ENCODE data around the gene NPPC.
"Not testable (repeated sequence)": the region's sequence is repeated elsewhere in the genome, so short reads cannot be mapped to it uniquely, and the experiment has no call there.

NPPC gene

GRCh38 chr2:231919341-231920035 lies 6.7 kb downstream of the NPPC start:
- no peak for DNase-seq

DNA sequence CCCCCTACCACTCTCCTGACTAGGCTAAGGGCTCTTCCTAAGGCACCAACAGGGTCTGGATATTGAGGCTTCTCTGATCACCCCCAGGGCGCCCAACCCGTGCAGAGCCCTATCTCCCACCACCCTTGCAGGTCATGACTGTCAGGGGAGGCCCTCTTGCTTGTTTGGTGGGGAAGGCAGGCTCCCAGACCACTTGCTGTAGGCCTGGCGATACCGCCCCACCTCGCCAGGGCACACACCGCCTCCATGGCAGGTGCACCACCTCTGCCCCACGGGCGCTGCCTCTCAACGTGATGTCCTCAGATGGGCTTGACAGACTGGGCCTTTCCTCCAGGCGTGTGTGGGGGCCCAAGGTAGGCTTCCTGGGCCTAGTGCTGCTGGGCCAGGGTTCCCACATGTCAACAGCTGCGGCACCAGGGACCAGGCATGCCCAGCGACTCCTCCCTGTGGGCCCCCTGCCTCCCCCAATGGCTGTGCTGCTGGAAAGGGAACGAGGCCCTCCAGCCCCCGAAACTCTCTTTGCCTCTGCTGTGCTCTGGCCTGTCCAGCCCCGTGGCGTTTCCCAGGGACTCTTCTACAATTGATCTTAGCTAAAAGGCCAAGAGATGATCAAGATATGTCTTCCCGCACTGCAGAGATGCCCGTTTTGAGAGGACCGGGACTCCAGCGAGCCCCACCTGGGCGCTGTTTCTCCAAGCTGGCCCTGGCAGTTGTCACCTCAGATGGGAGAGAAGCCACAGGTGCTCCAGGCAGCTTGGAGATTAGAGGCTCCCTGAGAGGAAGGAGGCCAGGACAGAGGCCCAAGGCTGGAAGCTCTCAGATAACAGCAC lies 7.5 kb downstream of the NPPC start:
- no peak for DNase-seq

DNA sequence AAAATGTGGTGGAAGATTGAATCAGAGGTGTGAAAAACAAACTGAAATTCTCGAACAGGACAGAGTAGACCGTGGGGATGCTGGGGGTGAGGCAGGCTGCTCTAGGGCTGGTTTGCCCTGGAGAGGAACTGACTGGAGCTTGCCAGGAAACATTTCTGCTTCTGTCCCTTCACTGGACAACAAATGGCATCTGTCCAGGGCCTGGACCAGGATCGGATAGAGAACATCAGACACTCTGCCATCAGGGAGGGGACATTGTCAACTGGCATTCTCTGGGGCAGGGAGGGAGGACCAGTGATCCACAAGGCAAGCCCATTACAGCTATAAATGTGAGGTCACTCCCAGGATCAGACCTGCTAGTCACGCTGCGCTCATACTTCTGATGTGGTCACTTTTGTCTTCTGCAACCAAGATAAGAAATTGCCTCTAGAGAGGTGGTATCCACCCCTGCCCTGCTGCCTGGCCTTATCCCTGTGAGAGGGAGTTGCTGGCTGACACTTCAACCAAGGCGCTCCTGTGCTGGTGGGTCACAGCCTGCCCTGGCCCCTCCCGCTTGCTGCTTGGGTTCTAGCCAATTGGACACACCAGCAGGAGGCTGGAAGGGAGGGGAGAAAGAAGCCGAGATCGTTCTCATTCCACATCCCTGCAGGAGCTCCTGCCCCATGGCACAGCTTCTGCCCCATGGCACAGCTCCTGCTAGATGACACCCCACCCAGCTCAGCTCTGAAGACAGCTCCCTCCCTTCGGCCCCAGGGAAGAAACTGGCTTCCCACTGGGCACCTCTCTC lies 8.7 kb downstream of the NPPC start:
- no peak for DNase-seq

DNA sequence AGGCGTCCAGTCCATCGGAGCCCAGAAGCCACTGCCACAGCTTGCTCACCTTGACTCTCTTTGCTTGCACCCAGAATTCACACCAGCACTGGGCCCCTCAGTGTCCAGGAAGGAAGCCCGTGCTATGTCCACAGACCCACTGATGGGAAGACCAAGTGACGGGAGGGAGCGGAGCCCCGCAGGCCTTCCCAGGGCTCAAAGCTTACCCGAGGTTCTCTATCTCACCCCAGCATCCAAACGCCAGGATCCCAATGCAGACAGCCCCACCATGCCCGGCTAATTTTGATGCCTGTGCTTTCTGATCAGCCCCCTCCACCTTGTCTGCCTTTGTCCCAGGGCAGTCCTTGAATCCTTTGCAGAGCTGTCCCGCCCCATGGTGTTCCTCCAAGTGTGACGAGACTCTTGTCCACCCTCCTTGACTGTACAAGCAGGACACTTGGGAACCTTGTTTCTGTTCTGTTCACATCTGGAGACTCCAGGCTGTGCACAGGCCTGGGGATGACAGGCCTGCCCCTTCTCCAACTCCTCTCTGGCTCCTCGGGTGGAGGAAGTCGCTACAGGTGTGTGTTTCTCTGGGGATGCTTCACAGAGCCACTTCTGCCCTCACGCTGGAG lies 12.0 kb downstream of the NPPC start:
- DNase-seq: no peak

- DNase-seq: no peak
These were observed 14.8 kb downstream of the NPPC start for GRCh38 chr2:231911381-231911780.

DNA sequence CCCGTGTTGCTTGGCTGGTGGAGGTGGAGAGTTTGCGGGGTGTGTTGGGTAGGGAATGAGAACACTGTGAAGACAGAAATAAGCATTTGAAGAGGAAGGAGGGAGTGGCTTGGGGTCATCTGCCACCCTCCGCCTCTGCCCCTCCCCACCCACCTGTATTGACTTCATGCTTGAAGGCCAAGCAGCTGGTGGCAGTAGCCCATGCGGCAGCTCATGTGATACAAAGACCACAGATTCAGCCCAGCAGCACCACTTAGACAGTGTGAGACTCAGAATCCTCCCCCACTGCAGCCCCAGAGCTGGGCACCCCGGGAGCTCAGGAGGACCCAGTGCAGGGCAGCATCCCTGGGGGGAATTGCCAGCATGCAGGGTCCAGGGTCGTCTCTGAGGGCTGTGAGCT lies 15.4 kb downstream of the NPPC start:
- no peak for DNase-seq

DNA sequence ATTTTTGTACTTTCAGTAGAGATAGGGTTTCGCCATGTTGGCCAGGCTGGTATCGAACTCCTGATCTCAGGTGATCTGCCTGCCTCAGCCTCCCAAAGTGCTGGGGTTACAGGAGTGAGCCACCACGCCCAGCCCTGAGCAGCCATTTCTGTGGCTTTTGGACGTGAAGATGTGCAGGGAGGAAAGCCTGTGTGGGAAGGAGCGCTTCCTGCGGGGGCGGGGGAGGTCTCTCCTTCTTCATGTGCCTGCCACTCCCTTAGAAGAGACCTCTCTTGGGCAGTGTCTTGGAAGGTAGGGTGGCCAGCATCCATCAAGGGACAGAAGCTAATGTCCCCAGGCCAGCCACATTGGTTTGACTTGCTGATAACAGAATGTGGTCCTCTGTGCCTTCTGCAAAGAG lies 16.0 kb downstream of the NPPC start:
- DNase-seq: not testable (repeated sequence)

DNA sequence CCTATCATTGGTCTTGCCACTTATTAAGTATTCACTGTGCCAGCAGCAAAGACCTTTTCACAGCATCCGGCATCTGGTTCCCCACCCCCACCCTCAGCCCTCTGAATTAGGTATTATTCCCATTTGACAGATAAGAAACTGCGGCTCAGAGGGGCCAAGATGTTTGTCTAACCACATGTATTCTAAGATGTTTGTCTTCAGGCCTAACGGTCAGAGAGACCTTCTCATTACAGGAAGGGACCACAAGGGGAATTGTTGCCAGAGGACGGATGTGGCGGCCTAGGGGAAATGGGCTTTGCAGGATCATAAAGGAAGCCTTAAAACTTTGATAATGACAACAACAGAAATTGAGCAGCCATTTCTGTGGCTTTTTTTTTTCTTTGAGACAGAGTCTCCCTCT lies 16.6 kb downstream of the NPPC start:
- DNase-seq: no peak

DNA sequence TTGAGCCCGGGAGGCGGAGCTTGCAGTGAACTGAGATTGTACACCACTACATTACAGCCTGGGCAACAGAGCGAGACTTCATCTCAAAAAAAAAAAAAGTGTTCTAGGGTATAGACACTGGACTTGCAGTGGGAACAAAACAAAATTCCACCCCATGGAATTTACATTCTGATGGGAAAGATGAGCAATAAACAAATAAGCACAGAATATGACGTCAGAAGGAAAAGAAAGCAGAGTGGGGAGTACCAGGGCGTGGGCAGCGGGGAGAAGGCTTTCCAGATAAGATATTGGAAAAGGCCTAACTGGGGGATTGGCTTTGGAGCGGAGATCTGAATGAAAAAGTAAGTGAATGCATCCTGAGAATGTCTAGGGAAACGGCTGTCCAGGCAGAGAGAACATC lies 17.6 kb downstream of the NPPC start:
- no peak for DNase-seq

DNA sequence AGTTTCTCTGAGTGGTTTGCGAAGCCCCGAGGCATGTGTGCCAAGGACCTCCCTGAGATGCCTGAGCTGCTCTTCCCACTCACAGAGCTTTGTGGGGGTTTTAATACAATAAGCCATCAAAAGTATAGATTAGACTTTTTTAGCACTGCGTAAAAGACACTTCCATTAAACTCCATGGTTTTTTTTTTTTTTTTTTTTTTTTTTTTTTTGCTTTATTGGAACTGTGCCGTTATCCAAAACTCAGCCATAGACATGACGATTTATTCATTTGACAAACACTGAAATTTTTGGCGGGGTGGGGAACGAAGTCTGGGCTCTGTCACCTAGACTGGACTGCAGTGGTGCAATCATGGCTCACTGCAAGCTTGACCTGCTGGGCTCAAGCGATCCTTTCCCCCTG lies 18.4 kb downstream of the NPPC start:
- DNase-seq: no peak

DNA sequence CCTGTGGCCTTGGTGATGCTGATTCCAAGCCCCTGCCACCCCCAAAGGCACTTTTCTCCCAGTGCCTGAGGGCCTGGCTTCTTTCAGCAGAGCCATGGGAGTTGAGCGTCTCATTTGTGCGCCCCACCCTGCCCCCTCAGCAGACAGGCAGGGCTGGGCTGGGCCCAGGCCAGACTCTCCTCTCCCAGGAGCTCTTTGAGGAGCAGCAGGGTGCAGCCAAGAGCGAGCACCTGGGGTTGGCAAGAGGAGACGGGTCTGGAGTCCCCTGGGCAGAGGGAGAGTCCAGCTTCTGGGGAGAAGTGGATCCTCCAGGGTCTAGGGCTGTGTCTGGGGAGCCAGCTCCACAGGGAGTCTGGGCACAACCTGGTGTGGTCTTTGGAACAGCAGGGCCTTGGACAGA lies 21.2 kb downstream of the NPPC start:
- DNase-seq: no peak

- DNase-seq: no peak
These were observed 22.0 kb downstream of the NPPC start for GRCh38 chr2:231904161-231904611.

DNA sequence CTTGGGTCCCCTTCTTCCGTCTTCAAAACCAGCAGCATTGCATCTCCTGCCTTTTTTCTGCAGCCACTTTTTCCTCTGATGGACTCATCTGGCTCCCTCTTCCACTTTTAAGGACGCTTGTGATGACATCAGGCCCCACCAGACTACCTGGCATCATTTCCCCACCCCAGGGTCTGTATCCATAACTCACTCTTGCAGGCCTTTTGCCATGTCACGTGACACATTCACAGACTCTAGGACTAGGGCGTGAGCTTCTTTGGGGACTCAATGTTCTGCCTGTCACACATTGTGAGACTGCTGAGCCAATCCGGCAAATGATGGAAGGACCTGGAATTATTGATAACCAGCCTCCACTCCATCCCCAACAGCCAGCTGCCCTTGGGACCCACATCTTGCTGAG lies 23.6 kb downstream of the NPPC start:
- no peak for DNase-seq

GRCh38 chr2:231900972-231901371 lies 25.2 kb downstream of the NPPC start:
- no peak for DNase-seq

- DNase-seq: no peak
These were observed 25.7 kb downstream of the NPPC start for GRCh38 chr2:231900486-231900942.

DNA sequence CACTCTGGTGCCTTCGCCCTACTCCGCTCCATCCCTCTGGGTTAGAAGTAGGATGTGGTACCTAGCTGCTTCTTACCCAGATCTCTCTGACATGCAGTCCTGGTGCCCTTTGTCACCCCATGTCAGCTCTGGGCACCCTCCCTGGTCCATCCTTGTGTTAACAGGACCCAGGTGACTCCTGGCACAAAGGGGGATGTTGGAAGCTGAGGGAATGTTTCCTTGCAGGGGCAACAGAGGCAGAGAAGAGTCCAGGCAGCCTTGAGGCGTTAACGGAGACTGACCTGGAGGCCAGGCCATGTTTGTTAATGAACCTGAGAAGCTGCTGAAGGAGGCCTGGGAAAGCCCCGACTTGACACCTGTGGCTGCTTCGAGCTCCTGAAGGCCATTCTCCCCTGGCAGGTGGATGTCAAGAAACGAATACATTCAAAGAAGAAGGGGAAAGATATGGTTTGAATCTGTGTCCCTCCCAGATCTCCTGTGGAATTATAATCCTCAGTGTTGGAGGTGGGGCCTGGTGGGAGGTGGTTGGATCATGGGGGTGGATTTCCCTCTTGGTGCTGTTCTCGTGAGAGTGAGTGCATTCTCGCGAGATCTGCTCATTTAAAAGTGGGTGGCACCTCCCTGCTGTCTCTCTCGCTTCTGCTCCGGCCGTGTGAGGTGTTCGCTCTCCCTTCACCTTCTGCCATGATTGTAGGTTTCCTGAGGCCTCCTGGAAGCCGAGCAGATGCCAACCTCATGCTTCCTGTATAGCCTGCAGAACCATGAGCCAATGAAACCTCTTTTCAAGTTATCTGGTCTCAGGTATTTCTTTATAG lies 31.4 kb downstream of the NPPC start:
- DNase-seq: no peak

DNA sequence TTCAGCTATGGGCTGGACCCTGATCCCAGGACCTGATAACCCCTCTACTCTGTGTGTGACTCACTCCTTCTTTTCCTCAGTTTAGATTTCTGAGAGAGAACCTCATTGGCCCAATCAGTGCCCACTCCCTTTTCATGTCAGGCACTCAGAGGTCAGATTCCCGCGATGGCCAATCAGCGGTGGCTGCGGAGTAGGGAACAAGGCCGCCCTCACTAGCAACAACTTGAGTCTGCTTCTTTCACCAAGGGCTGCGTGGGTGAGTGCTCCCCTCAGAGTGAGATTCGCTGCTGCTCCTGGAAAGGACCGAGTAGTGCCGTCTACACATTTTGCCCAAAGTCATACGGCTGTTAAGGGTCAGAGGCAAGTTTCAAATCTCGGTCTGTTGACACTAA lies 34.7 kb downstream of the NPPC start:
- DNase-seq: no peak

GRCh38 chr2:231890896-231891513 lies 35.2 kb downstream of the NPPC start:
- DNase-seq: no peak

DNA sequence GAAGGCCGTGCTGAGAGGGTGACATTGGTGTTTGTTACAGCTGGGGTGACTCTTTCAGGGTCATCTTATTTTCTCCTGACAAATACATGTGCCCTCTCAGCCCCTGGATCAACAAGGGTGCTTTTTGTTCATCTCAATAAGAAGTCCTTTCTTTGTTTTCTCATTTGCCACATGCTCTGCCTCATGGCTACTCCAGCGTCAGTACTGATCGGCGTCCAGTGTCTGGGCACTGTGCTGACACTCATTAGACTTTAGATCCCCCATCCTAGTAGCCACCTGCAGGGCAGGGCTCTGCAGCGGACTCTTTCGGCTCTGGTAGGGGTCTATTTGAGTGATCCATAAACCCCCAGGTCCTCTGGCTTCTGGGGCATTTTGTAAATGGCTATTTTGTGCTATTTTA lies 38.4 kb downstream of the NPPC start:
- no peak for DNase-seq

DNA sequence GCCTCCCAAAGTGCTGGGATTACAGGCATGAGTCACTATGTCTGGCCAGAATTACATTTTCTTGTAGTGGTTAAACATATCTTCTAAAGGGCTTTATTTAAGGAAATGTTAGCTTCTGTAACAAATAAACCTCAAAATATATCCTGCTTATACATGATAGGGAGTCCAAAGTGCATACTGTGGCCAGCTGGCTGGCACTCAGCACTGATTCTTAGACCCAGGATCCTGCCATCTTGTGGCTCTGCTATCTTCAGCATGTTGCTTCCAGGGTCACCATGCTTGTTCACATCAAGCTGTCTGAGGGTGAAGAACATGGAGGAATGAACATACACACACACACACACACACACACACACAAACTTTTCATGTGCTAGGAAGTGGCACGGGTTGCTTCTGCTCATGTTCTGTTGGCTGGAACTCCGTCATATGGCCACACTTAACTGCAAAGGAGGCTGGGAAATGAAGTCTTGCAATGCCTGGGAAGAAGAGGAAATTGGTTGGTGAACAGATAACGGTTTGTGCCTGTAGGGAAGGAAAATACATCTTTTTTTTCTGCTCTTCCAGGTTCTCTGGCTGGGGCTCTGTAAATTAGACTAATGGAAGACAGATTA lies 40.0 kb downstream of the NPPC start:
- no peak for DNase-seq

DNA sequence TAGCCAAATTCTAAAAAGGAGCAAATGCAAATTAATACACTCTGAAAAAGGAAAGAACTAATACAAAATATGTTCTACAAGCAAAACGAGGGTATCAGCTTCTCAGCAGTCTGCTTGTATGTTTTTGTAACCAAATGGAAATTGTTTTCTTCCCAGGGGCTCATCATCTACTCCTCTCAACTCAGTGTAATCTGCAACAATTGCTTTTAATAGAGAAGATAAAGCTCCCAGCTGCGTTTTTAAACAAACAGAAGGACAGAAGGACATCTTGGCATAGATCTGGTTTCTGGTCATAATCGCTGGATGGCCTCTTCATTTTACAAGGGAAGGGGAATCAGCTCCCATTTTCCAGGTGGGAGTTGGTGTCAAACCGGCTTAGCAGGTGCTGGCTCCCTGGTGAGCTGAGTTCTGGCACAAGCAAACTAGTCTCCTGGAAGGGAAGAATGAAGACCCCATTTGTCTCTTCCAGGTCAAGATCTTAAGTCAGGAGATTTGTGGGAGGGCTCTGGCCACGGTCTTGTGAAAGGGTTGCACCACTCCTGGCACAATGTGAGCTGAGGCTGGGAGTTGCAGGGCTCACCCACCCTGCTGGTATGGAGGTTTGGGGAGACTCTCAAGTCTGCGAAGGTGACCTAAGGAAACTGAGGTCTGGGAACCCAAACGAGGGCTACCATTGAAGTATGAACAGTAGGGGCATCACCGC lies 41.6 kb downstream of the NPPC start:
- DNase-seq: no peak

All from DMS 273 treated with DMSO at 0.1 percent for 48 hours (cell line).